ENCODE results near the gene AEBP2. TPM values are rescaled to one million over a fixed set of nuclear protein-coding genes. Genes with fewer than 3 reads are reported as not detected.

Gene AEBP2
- total RNA-seq, 2 donors from 2014 or later = 29.3 to 51.7 TPM

GRCh38 chr12:19515179-19515578 lies 75.9 kb downstream of the AEBP2 start:
- Histone ChIP-seq H3K4me3 (no peak overlapping the region), H3K27ac (no peak overlapping the region), H3K9me3 (no peaks in the 10 kb centered on the region), H3K4me1 (replicated peaks) (no peaks in the 10 kb centered on the region), H3K27me3 (replicated peaks; ENCODE audit: insufficient read depth) (no peaks in the 10 kb centered on the region), H3K36me3 (no peaks in the 10 kb centered on the region)
- WGBS = 70% methylated on average over 5 of the region's 5 CpGs
- TF ChIP-seq POLR2AphosphoS5 (IDR thresholded peaks at IDR 0.05) (no peak), CTCF (IDR thresholded peaks at IDR 0.05) (no peak), POLR2A (IDR thresholded peaks at IDR 0.05) (no peak)
- intact Hi-C loops (cut with DNase I) = no loop called here
- DNase-seq (ENCODE audit: low spot score) = no peak

- H3K27ac ChIP-seq = no peak overlapping the region
- no peak for DNase-seq (ENCODE audit: low spot score)
- intact Hi-C loops (cut with DNase I) = no loop called here
- H3K9me3 ChIP-seq = no peaks in the 10 kb centered on the region
- WGBS = 80% methylated on average over 1 of the region's 1 CpG
- H3K4me1 ChIP-seq (replicated peaks) = no peaks in the 10 kb centered on the region
- H3K4me3 ChIP-seq = no peak overlapping the region
- TF ChIP-seq CTCF (IDR thresholded peaks at IDR 0.05) (no peak), POLR2AphosphoS5 (IDR thresholded peaks at IDR 0.05) (no peak), POLR2A (IDR thresholded peaks at IDR 0.05) (no peak)
- H3K27me3 ChIP-seq (replicated peaks; ENCODE audit: insufficient read depth) = no peaks in the 10 kb centered on the region
- no peaks in the 10 kb centered on the region for H3K36me3 ChIP-seq
These were observed 78.3 kb downstream of the AEBP2 start for GRCh38 chr12:19517583-19517982.

- Histone ChIP-seq H3K27ac (no peak overlapping the region), H3K4me3 (no peak overlapping the region), H3K4me1 (replicated peaks) (no peaks in the 10 kb centered on the region), H3K9me3 (no peaks in the 10 kb centered on the region), H3K36me3 (no peaks in the 10 kb centered on the region), H3K27me3 (replicated peaks; ENCODE audit: insufficient read depth) (no peaks in the 10 kb centered on the region)
- intact Hi-C loops (cut with DNase I) = no loop called here
- TF ChIP-seq POLR2A (IDR thresholded peaks at IDR 0.05) (no peak), POLR2AphosphoS5 (IDR thresholded peaks at IDR 0.05) (no peak), CTCF (IDR thresholded peaks at IDR 0.05) (no peak)
- no peak for DNase-seq (ENCODE audit: low spot score)
- 50% methylated on average over 1 of the region's 1 CpG for WGBS
These were observed 78.9 kb downstream of the AEBP2 start for GRCh38 chr12:19518209-19518608.

GRCh38 chr12:19520646-19521415 lies 81.5 kb downstream of the AEBP2 start:
- no peaks in the 10 kb centered on the region for H3K27me3 ChIP-seq (replicated peaks; ENCODE audit: insufficient read depth)
- TF ChIP-seq POLR2AphosphoS5 (IDR thresholded peaks at IDR 0.05) = no peak
- TF ChIP-seq CTCF (IDR thresholded peaks at IDR 0.05) = no peak
- no peak for TF ChIP-seq POLR2A (IDR thresholded peaks at IDR 0.05)
- H3K9me3 ChIP-seq = no peaks in the 10 kb centered on the region
- DNase-seq (ENCODE audit: low spot score) = no peak
- intact Hi-C loops (cut with DNase I) = no loop called here
- WGBS = 65% methylated on average over 5 of the region's 5 CpGs
- H3K4me3 ChIP-seq = no peak overlapping the region
- no peaks in the 10 kb centered on the region for H3K36me3 ChIP-seq
- no peaks in the 10 kb centered on the region for H3K4me1 ChIP-seq (replicated peaks)
- H3K27ac ChIP-seq = no peak overlapping the region

- no peak overlapping the region for H3K4me3 ChIP-seq
- no peaks in the 10 kb centered on the region for H3K36me3 ChIP-seq
- TF ChIP-seq CTCF (IDR thresholded peaks at IDR 0.05) (no peak), POLR2AphosphoS5 (IDR thresholded peaks at IDR 0.05) (no peak), POLR2A (IDR thresholded peaks at IDR 0.05) (no peak)
- H3K27ac ChIP-seq = no peak overlapping the region
- no peaks in the 10 kb centered on the region for H3K27me3 ChIP-seq (replicated peaks; ENCODE audit: insufficient read depth)
- 87% methylated on average over 7 of the region's 7 CpGs for WGBS
- H3K9me3 ChIP-seq = no peaks in the 10 kb centered on the region
- no peak for DNase-seq (ENCODE audit: low spot score)
- H3K4me1 ChIP-seq (replicated peaks) = no peaks in the 10 kb centered on the region
- intact Hi-C loops (cut with DNase I) = no loop called here
These were observed 86.0 kb downstream of the AEBP2 start for GRCh38 chr12:19525274-19525673.
